ENCODE measurements around the gene TPST1. TPM values are rescaled to one million over a fixed set of nuclear protein-coding genes. Genes with fewer than 3 reads are reported as not detected.

Gene TPST1
- total and polyA plus RNA-seq, 9 of the 15 experiments (the other 6 are each of a cell fraction or from before 2014, with no cell fraction given) = 0.15 to 2.2 (median 0.53) TPM

DNA sequence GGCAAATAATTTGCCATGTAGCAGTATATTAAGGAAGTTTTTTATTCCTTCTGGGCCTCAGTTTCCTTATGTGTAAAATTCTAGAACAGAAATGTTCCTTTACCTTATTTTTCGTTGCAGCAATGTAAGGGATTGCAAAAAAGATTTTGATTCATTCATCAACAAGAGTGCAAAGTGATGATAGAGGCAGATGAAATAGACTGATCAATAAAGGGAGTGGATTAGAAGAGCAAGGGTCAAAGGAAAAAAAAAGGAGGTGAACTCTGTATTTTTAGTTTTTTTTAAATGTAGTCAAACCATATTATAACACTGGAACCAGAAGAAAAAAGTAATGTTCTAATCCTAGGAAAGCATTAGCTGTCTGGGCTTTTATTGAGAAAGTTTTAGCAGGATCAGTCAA lies 14.7 kb downstream of the TPST1 start (continued):
- TF ChIP-seq, protein P1, sequence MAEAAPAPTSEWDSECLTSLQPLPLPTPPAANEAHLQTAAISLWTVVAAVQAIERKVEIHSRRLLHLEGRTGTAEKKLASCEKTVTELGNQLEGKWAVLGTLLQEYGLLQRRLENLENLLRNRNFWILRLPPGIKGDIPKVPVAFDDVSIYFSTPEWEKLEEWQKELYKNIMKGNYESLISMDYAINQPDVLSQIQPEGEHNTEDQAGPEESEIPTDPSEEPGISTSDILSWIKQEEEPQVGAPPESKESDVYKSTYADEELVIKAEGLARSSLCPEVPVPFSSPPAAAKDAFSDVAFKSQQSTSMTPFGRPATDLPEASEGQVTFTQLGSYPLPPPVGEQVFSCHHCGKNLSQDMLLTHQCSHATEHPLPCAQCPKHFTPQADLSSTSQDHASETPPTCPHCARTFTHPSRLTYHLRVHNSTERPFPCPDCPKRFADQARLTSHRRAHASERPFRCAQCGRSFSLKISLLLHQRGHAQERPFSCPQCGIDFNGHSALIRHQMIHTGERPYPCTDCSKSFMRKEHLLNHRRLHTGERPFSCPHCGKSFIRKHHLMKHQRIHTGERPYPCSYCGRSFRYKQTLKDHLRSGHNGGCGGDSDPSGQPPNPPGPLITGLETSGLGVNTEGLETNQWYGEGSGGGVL (CRISPR knock-in tag; IDR thresholded peaks at IDR 0.05) = no peak
- TF ChIP-seq POLR2H (tag; IDR thresholded peaks at IDR 0.05; ENCODE audit: low read depth) = no peak
- no peak for TF ChIP-seq POLR3A (IDR thresholded peaks at IDR 0.05; ENCODE audit: borderline replicate concordance, extremely low read depth, insufficient read depth, insufficient read length)
- no peak for TF ChIP-seq ZNF354B (CRISPR knock-in tag; IDR thresholded peaks at IDR 0.05)
- TF ChIP-seq, protein P2, sequence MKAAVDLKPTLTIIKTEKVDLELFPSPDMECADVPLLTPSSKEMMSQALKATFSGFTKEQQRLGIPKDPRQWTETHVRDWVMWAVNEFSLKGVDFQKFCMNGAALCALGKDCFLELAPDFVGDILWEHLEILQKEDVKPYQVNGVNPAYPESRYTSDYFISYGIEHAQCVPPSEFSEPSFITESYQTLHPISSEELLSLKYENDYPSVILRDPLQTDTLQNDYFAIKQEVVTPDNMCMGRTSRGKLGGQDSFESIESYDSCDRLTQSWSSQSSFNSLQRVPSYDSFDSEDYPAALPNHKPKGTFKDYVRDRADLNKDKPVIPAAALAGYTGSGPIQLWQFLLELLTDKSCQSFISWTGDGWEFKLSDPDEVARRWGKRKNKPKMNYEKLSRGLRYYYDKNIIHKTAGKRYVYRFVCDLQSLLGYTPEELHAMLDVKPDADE (conservative IDR thresholded peaks at IDR 0.05; ENCODE audit: control insufficient read depth, low read depth, low read length) = no peak

DNA sequence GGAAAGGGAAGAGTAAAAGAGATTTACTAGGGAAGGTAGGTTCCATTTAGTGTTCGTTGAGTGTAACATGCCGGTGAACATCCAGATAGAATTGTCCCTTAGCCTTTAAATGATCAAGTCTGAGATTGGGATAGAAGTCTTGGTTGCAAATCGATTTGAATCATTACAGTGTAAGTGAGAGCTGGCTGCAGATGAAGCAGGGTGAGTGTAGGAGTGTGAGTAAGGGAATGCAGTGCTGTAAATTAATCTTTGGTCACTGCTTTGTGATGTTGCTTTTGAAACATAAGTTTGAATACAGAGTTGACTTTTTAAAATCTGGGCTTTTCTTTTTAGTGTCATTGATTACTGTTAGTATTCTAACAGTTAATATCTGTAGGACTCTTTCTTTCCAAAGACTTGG lies 16.3 kb downstream of the TPST1 start:
- Histone ChIP-seq H2AFZ (ENCODE audit: low read depth, low read length) (no peak overlapping the region), H3K27ac (ENCODE audit: extremely low read depth, low read depth, low read length) (no peak overlapping the region), H3K79me2 (ENCODE audit: control insufficient read depth, insufficient read depth, low read length) (no peaks in the 10 kb centered on the region), H3K36me3 (ENCODE audit: control insufficient read depth, insufficient read depth, low read length) (no peaks in the 10 kb centered on the region), H3K9ac (ENCODE audit: insufficient read depth in 1 of 2, low read depth in 2 of 2, low read length in 2 of 2) (no peak overlapping the region), H3K4me2 (ENCODE audit: insufficient read depth, low read length) (no peak overlapping the region), H3K4me1 (replicated peaks in 1 of 2; ENCODE audit: control insufficient read depth in 2 of 2, insufficient read depth in 2 of 2, low read length in 2 of 2) (no peaks in the 10 kb centered on the region), H3K9me1 (ENCODE audit: control insufficient read depth, insufficient read depth, low read length) (no peaks in the 10 kb centered on the region), H3K9me3 (replicated peaks; ENCODE audit: control insufficient read depth, insufficient read depth, low read depth, low read length) (no peaks in the 10 kb centered on the region), H3K27me3 (ENCODE audit: control insufficient read depth in 2 of 2, insufficient read depth in 2 of 2, low read length in 2 of 2) (peaks cover 13 to 20% of the 10 kb centered on the region in 2 experiments), H3K4me3 (no peak overlapping the region), H4K20me1 (replicated peaks; ENCODE audit: control insufficient read depth, insufficient read depth, low read length) (no peaks in the 10 kb centered on the region)
- ChIA-PET POLR2A (no interaction called here), CTCF (ENCODE audit: low intra/inter-chr PET ratio) (no interaction called here)
- FAIRE-seq (no peak), DNase-seq (ENCODE audit: extremely low read depth in 1 of 4, low spot score in 3 of 4) (no peak), ATAC-seq (no peak)
- in situ Hi-C loops (cut with MboI) (no loop called here), intact Hi-C loops (cut with micrococcal nuclease) (no loop called here)
- no TSS peak for BruUV-seq (replicated peaks)
- TF ChIP-seq U2AF1 (optimal IDR thresholded peaks at IDR 0.05; ENCODE audit: low read depth, low read length) (no peak), BMI1 (IDR thresholded peaks at IDR 0.05; ENCODE audit: low read length) (no peak), COPS2 (conservative IDR thresholded peaks at IDR 0.05) (no peak), POLR2AphosphoS5 (IDR thresholded peaks at IDR 0.05; ENCODE audit: control insufficient read depth, insufficient read depth, low read depth, low read length) (no peak), ZNF121 (CRISPR knock-in tag; conservative IDR thresholded peaks at IDR 0.05) (no peak), SMARCA5 (IDR thresholded peaks at IDR 0.05) (no peak), ZNF79 (CRISPR knock-in tag; IDR thresholded peaks at IDR 0.05; ENCODE audit: low read depth) (no peak)
- TF ChIP-seq, protein P3, sequence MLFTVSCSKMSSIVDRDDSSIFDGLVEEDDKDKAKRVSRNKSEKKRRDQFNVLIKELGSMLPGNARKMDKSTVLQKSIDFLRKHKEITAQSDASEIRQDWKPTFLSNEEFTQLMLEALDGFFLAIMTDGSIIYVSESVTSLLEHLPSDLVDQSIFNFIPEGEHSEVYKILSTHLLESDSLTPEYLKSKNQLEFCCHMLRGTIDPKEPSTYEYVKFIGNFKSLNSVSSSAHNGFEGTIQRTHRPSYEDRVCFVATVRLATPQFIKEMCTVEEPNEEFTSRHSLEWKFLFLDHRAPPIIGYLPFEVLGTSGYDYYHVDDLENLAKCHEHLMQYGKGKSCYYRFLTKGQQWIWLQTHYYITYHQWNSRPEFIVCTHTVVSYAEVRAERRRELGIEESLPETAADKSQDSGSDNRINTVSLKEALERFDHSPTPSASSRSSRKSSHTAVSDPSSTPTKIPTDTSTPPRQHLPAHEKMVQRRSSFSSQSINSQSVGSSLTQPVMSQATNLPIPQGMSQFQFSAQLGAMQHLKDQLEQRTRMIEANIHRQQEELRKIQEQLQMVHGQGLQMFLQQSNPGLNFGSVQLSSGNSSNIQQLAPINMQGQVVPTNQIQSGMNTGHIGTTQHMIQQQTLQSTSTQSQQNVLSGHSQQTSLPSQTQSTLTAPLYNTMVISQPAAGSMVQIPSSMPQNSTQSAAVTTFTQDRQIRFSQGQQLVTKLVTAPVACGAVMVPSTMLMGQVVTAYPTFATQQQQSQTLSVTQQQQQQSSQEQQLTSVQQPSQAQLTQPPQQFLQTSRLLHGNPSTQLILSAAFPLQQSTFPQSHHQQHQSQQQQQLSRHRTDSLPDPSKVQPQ (CRISPR knock-in tag; IDR thresholded peaks at IDR 0.05; ENCODE audit: borderline replicate concordance) = no peak
- 1% methylated on average over 3 of the region's 3 CpGs for WGBS (ENCODE audit: insufficient coverage, low coverage, missing lambda C conversion rate)

Data from K562 (cell line).